H1 (cell line): ENCODE data around the gene MIB2. TPM values are rescaled to one million over a fixed set of nuclear protein-coding genes. Genes with fewer than 3 reads are reported as not detected.

Experiments
- ASH2L ChIP-seq: fragments of 200-600, 300-600 bp; sonication (generic); IDR thresholded peaks from one replicate; pipeline ENCODE4 v1.7.1; 2017; ENCODE audit warnings: low read length
- ATF2 ChIP-seq: IDR thresholded peaks from 2 replicates; pipeline ENCODE4 v1.6.1; 2012; ENCODE audit warnings: low read length, inconsistent platforms
- BACH1 ChIP-seq: IDR thresholded peaks from 2 replicates; pipeline ENCODE4 v1.6.1; 2012; ENCODE audit warnings: low read length, improper control_type of control experiment
- BCL11A ChIP-seq, 2 experiments: IDR thresholded peaks; one replicate each; pipeline ENCODE4 v1.6.1; 2011; ENCODE audit warnings: low read depth in 2 of 2, low read length in 2 of 2, mild to moderate bottlenecking in 2 of 2
- CHD1 ChIP-seq: IDR thresholded peaks from 2 replicates; pipeline ENCODE4 v1.6.1; 2012; ENCODE audit warnings: low read depth, low read length, improper control_type of control experiment
- CHD2 ChIP-seq: IDR thresholded peaks from 2 replicates; pipeline ENCODE4 v1.6.1; 2012; ENCODE audit warnings: low read length, improper control_type of control experiment
- CTBP2 ChIP-seq: IDR thresholded peaks from 2 replicates; pipeline ENCODE4 v1.7.0; 2011; ENCODE audit warnings: borderline replicate concordance, mild to moderate bottlenecking, moderate library complexity, mixed read lengths, low read length; ENCODE audit not compliant: insufficient read depth, insufficient read length
- E2F6 ChIP-seq: IDR thresholded peaks from 2 replicates; pipeline ENCODE4 v1.6.1; 2012; ENCODE audit warnings: inconsistent platforms
- EGR1 ChIP-seq: IDR thresholded peaks from 2 replicates; pipeline ENCODE4 v1.6.1; 2011; ENCODE audit warnings: low read depth, low read length, borderline replicate concordance
- GTF2F1 ChIP-seq: IDR thresholded peaks from 2 replicates; pipeline ENCODE4 v1.6.1; 2012; ENCODE audit warnings: low read depth, low read length, improper control_type of control experiment, borderline replicate concordance
- JUN ChIP-seq: IDR thresholded peaks from 2 replicates; pipeline ENCODE4 v1.6.1; 2011; ENCODE audit warnings: low read depth, mild to moderate bottlenecking, improper control_type of control experiment, low read length
- KDM5A ChIP-seq: fragments of 200-600 bp; IDR thresholded peaks from 2 replicates; pipeline ENCODE4 v1.7.1; 2012; ENCODE audit warnings: mild to moderate bottlenecking, low read length, inconsistent platforms, mixed read lengths
- RBBP5 ChIP-seq: IDR thresholded peaks from 2 replicates; pipeline ENCODE4 v1.7.1; 2012; ENCODE audit warnings: low read depth, mild to moderate bottlenecking, inconsistent platforms, low read length, moderate library complexity, borderline replicate concordance
- RFX5 ChIP-seq: IDR thresholded peaks from 2 replicates; pipeline ENCODE4 v1.6.1; 2011; ENCODE audit warnings: low read depth, low read length, improper control_type of control experiment, borderline replicate concordance
- RXRA ChIP-seq: IDR thresholded peaks from 2 replicates; pipeline ENCODE4 v1.6.1; 2011; ENCODE audit warnings: low read depth, mild to moderate bottlenecking, low read length, moderate library complexity; ENCODE audit not compliant: insufficient read depth
- SAP30 ChIP-seq: fragments of 300-600 bp; sonication (generic); IDR thresholded peaks from 2 replicates; pipeline ENCODE4 v1.7.1; 2012; ENCODE audit warnings: low read length, moderate library complexity, mild to moderate bottlenecking, inconsistent platforms; ENCODE audit not compliant: insufficient read depth, insufficient replicate concordance
- SIX5 ChIP-seq: IDR thresholded peaks from 2 replicates; pipeline ENCODE4 v1.6.1; 2011; ENCODE audit warnings: mild to moderate bottlenecking, low read depth, low read length
- SP2 ChIP-seq: IDR thresholded peaks from 2 replicates; pipeline ENCODE4 v1.6.1; 2012; ENCODE audit warnings: mild to moderate bottlenecking, low read length, inconsistent platforms
- SRF ChIP-seq: IDR thresholded peaks from 2 replicates; pipeline ENCODE4 v1.6.1; 2011; ENCODE audit warnings: mild to moderate bottlenecking, low read depth, low read length, moderate library complexity
- SUZ12 ChIP-seq: fragments of 200-600 bp; sonication (generic); IDR thresholded peaks from 2 replicates; pipeline ENCODE4 v1.6.1; 2012; ENCODE audit warnings: mild to moderate bottlenecking, inconsistent platforms, low read length, moderate library complexity, mixed read lengths
- TCF12 ChIP-seq: IDR thresholded peaks from 2 replicates; pipeline ENCODE4 v1.6.1; 2011; ENCODE audit warnings: low read depth, mild to moderate bottlenecking, low read length
- YY1 ChIP-seq: IDR thresholded peaks from 2 replicates; pipeline ENCODE4 v1.6.1; 2011; ENCODE audit warnings: low read depth, mild to moderate bottlenecking, low read length
- polyA plus RNA-seq, 7 experiments: library from polyadenylated mRNA; depleted of rRNA in 3 of 7; stranded (reverse) in 5 of 7; unstranded in 2 of 7; fragments of >200 nt in 5 of 7; fragments of 200-250 nt in 2 of 7; gene quantifications; 1 replicate in 5 of 7; 2 replicates in 1 of 7; 4 replicates in 1 of 7; pipeline versions ENCODE4 v1.2.1 to v1.2.3, GENCODE V29; 2011 to 2013; ENCODE audit warnings: missing spikeins in 2 of 7, mixed read lengths in 2 of 7
- total RNA-seq: library from RNA; stranded (reverse); fragmentation: NEBNext Ultra II Directional; extraction: Animal tissue kit (Norgen Biotek cat#: 25700); gene quantifications from 2 replicates; pipeline ENCODE4 v1.2.1, GENCODE V29; 2021

The MIB2 gene
- total and polyA plus RNA-seq, 2 of the 8 experiments (the other 6 are each of a cell fraction or from before 2014, with no cell fraction given): 32.5 to 60.0 TPM

- TF ChIP-seq ATF2: peak; percentile 66; the same call in 1 of the 2 replicates
- TF ChIP-seq SRF: peak; percentile 94
- TF ChIP-seq BACH1: no peak
- no peak for TF ChIP-seq CHD1
- no peak for TF ChIP-seq CTBP2
- no peak for TF ChIP-seq SP2
- peak; percentile 64 for TF ChIP-seq SAP30
- no peak for TF ChIP-seq JUN
- TF ChIP-seq EGR1: no peak
- no peak for TF ChIP-seq RXRA
- no peak for TF ChIP-seq YY1
- peak; percentile 93 for TF ChIP-seq KDM5A
- peak; percentile 22; the same call in 1 of the 2 replicates for TF ChIP-seq SIX5
- no peak for TF ChIP-seq BCL11A (IDR thresholded peaks at IDR 0.05; ENCODE audit: low read depth in 2 of 2, low read length in 2 of 2)
- TF ChIP-seq SUZ12: no peak
- TF ChIP-seq E2F6: no peak
- 0 out of 2 replicates have a peak, but pooled peaks have one; percentile 77 for TF ChIP-seq RBBP5
- no peak for TF ChIP-seq RFX5
- peak; percentile 37; the same call in 1 of the 2 replicates for TF ChIP-seq CHD2
- TF ChIP-seq GTF2F1: peak; percentile 69; the same call in 1 of the 2 replicates
- no peak for TF ChIP-seq TCF12
- TF ChIP-seq ASH2L: peak; percentile 87
These were observed 40.4 kb upstream of the MIB2 start, which contains the start of gene SSU72 (continued) for GRCh38 chr1:1574721-1575537.
